Dedifferentiated amniotic fluid mesenchymal stem cell (primary cell): ENCODE measurements around the gene RTF1.
"Not testable (repeated sequence)": the region's sequence is repeated elsewhere in the genome, so short reads cannot be mapped to it uniquely, and the experiment has no call there.

Experiments used
- DNase-seq: peaks from one replicate; pipeline ENCODE4 v3.0.0-alpha.2; 2016; ENCODE audit errors: extremely low spot score

The RTF1 gene

DNA sequence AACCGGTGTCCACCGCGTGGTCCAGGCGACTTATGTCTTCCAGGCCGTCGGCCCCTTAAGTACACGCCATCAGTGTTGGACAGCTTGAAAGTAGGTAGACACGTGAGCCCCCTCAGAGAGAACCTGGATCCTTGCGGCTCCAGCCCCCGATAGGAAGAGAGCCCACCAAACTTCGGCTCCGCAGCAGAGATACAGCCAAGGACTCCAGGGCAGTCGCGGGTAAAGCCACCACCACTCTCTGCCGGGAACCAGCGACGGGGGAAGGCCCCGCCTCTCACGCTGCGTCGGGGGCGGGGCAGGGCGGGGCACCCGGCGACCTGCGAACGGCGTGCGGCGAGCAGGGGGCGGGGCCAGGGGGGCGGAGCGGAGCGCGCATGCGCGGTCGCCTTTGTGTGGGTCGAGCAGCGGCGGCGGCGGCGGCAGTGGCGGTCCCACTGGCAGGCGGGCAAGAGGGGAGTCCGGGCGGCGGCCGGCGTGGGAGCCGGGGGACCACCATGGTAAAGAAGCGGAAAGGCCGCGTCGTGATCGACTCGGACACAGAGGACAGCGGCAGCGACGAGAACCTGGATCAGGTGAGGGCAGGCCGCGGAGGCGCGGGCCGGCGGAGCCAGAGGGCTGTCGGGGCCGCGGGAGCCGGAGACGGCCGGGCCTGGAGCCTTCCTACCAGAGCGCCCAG, at the start of gene RTF1:
Gene RTF1, plus strand, starts transcription at position 354 of the 676 bp plus-strand sequence. Its CDS starts 21 bp downstream, at position 375.
- peak; percentile 70 for DNase-seq

DNA sequence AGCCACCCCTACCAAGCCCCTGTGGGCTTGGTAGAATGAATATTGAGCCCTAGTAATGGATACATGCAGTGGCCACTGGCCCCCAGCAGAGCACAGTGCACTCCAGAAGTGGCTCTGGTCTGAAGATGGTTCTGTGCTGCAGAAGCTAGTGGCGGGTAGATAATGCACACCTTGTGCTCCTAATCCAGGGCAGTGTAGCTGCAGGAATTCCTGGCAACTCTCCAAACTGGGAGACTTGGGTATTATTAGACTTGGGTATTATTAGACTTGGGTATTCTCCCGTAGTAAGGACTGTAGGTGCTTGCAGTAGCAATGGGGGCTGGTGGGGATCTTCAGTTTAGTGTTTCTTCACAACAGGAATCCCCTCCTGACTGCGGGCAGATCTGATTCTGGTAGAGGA, 49.5 kb upstream of the RTF1 start:
- DNase-seq: no peak

DNA sequence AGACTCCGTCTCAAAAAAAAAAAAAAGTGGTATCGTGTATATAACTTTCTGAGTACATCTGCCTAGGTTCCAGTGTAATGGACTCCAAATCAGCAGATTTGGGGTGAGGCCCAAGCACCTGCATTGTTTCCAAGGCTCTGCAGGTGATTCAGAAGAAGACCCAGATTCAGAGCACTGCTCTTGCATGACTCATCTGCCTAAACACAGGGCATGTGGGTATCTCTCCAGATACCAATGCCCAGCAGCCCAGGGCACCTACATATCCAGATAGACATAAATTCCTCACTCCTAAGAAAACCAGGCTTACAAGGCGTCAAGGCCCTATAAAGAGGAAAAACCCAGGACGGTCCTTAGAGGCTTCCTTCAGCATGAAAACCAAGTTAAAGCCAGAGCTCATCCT, 38.9 kb upstream of the RTF1 start:
- DNase-seq: no peak

DNA sequence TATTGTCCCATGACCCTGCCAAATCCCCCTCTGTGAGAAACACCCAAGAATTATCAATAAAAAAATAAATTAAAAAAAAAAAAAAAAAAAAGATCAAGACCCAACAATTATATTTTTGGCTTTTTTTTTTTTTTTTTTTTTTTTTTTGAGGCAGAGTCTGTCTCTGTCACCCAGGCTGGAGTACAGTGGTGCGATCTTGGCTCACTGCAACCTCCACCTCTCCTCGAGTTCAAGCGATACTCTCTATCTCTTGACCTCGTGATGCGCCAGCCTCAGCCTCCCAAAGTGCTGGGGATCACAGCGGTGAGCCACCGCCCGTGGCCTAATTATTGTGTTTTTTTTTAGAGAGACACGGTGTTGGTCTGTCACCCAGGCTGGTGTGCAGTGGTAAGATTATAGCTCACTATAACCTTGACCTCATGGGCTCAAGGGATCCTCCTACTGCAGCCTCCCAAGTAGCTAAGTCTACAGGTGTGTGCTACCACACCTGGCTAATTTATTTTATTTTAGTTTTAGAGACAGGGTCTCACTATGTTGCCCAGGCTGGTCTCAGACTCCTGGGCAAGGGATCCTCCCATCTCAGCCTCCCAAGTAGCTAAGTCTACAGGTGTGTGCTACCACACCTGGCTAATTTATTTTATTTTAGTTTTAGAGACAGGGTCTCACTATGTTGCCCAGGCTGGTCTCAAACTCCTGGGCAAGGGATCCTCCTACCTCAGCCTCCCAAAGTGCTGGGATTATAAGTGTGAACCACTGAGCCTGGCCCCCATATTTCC, 32.7 kb upstream of the RTF1 start:
- not testable (repeated sequence) for DNase-seq

DNA sequence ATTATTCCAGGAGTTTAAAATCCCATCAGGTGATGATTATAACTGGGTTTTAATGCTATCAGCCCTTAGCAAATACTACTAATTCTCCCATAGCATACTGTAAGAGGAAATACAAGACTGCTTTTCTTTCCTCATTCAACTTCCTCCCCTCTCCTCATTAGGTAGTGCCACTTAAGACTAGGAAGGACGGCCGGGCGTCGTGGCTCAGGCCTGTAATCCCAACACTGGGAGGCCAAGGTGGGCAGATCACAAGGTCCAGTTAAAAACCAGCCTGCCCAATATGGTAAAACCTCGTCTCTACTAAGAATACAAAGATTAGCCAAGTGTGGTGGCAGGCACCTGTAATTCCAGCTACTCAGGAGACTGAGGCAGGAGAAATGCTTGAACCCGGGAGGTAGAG, 29.2 kb upstream of the RTF1 start:
- no peak for DNase-seq

DNA sequence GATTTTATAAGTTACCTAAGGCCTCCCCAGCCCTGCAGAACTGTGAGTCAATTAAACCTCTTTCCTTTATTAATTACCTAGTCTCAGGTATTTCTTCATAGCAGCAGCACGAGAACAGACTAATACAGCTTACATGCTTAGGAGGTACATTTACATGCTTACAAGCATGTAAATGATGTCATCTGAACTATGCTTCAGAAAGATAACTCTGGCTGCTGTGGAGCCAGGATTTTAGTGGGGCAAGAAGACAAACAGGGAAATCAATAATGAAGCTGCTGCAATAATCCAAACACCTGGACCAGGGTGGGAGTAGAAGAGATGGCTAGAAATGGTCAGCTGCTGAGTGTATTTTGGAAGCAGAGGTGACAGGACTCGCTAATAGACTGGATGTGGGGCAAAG, 24.2 kb upstream of the RTF1 start:
- no peak for DNase-seq

DNA sequence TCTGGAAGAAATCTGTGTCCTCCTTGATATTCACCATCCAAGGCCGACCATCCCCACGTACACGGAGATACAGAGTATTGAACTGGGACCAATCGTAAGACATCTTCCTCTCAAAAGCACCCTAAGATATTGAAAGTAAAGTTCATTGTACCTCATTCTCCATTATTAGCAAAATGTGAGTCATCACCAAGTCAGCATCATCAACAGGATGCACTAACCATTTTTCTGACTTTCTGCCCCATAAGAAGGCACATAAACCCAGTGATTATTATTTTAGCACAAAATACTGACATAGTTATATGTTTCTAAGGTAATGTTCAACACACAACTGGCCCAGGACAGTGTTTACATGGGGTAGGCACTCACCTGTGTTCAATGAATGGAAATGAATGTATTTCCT, 22.0 kb upstream of the RTF1 start:
- no peak for DNase-seq

DNA sequence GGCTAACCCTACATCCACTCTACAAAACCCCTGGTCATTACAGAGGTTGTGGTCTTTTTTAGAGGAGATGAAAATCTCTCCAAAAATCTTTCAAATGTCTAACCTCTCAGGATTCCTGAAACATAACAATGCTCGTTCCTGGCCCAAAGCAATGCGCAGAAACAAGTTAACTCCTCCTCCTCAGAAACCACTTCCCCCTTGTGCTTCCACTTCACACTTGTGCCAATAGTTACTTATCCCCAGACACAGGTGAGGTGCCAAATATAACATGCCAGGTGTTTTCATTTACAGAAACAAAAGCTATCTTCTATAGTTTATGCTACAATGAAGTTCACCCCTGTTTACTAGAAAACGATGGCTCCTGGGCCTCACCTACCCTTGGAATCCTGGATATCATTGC, 20.8 kb upstream of the RTF1 start:
- no peak for DNase-seq

DNA sequence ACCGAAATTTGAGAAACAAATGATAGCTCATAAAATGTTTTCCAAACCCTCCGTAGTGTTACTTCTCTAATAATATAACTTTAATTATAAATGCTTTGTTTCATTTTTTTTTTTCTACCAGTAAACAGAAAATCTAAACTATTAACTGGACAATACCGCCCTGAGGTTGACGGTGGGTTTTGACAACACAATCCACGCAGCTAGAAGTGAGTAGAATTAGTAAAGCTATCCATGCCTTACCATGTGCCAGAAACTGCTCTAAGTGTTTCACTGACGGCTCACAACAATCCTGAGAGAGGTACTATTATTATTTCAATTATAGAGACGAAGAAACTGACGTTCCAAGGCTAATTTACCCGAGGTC, 15.0 kb upstream of the RTF1 start:
- no peak for DNase-seq

DNA sequence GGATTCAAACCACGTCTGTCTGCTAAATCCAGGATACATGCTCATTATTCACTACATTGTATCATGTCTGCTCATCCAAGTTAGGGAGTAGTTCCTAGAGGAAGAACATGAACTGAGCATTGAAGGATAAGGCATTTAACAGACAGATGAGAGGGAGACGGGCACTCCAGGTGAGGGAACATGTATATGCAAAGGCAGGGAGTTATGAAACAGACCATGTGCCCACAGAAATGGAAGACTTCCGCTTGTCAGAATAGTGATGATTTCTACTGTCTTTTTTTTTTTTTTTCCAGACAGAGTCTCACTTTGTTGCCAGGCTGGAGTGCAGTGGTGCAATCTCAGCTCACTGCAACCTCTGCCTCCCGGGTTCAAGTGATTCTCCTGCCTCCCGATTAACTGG, 9.6 kb upstream of the RTF1 start:
- no peak for DNase-seq

DNA sequence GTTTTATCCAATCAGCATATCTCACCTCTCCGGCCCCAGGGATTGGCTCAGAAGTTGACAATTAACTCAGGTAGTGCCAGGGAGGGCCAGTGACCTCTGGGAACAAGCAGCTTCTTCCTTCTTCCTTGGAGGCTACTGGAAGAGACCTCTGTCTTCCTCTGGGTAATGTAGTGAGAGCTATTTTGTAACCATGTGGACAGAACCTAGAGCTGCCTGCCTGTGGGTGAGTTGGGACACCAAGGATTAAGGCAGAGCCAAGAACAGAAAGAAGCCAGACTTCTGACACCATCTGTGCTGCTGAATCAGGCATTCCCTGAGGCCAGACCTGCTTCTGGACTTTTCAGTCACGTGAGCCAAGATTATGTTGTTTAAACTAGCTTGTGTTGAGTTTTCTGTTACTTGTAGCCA, 8.7 kb upstream of the RTF1 start:
- peak; percentile 31 for DNase-seq

DNA sequence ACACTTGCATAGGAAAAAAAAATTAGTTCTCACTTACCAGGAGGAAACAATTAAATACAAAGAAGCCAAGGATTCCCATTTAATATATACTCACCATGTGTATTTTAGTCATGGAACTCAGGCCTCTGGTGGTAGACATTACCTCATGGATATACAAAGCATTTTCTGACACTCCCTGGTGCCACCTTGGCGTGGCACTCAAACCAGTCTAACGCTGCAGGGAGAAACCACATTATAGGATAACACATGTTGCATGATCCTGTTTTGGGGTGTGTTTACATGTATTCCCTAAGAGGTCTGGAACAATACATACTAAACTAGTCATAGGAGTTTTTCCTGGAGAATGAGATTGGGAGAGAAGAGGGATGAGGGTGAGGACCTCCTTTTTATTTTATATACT, 5.9 kb upstream of the RTF1 start:
- DNase-seq: no peak

DNA sequence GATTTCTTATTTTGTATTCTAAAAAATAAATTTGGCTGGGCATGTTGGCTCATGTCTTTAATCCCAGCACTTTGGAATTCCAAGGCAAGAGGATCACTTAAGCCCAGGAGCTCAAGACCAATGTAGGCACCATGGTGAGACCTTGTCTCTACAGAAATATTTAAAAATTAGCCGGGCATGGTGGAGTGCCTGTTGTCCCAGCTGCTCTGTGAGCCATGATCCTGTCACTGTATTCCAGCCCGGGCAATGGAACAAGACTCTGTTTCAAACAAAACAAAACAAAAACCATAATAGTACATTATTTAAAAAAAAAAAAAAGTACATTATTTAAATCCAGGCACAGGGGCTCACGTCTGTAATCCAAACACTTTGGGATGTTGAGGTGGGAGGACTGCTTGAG, 5.5 kb upstream of the RTF1 start:
- DNase-seq: no peak

DNA sequence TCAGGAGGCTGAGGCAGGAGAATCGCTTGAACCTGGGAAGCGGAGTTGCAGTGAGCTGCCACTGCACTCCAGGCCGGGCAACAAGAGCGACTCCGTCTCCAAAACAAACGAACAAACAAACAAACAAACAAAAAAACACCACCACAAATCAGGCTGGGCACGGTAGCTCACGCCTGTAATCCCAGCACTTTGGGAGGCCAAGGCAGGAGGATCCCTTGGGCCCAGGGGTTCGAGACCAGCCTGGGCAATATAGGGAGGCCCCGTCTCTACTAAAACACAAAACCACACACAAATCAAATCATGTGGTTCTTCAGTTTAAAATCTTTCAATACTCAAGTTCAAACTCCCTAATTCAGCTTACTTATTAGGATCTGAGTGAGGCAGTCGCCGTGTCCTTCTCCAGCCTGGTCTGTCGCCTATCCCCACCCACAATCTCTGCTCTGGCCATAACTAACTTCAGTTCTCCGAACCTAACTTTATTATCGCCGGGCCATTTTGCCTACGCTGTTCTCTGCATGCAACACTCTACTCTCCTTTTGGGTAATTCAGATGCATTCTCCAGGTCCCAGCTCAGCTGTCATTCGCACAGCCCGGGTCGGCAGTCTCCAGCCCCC, 660 bp upstream of the RTF1 start:
- DNase-seq: no peak

DNA sequence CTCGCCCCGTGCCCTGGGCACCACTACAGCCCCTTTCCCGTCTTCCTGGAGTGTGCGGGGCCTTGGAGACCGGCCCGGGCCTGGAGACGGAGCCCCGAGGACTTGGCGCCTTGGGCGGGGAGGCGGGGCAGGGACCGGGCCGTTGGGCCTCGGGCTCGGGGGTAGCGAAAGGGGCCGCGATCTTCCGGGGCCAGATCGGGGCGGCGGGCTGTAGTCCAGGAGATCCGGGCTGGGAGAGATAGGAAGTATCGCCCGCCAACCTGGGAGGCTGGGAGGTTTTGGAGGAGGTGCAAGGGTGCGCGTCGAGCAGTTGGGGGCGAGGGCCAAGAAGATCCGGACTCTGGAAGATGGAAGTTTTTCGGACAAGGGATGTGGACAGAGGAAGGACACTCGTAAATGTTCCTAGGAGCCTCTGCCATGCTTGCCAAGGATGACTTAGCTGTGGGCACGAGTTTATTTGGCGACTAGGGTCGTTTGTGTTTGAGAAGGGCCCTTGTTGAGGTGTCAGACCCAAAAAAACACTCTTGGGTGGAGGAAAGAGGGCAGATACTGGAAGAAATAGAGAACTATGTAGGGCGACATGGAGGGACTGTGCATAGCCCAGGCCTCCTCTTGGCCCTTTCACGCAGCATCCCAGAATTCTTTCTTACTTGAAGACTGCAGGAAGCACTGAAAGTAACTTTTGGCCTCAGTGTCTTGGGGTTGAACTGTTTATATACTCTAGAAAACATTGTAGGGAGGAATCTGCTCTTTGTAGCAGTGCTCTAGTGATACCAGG, 712 bp downstream of the RTF1 start:
- DNase-seq: no peak

DNA sequence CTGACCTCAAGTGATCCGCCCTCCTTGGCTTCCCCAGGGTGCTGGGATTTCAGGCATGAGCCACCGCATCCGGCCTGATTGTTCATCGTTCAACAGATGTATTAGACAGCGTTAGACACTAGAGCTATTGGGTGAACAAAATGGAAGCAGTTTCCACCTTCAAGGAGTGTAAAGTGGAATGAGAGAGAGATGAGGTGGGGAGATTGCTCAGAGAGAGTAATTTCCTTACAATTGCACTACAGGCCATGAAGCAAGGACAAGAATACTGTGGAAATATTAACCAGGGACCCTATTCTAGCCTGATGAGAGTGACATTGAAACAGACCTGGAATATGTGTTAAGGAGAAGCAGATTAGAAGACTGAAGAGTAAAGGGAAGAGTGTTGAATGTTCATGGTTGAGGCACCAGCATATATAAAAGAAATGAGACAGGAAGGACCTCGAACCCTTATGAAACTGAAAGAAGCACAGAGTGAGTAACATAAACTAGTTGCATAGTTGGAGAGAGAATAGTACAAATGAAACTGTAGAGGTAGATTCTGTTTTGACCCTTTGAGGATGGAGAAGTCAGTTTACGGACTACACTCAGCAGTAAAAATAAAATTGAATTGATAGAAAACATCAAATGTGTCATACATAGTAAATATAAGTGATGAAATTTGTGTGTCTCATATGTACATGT, 7.2 kb downstream of the RTF1 start:
- DNase-seq: no peak

DNA sequence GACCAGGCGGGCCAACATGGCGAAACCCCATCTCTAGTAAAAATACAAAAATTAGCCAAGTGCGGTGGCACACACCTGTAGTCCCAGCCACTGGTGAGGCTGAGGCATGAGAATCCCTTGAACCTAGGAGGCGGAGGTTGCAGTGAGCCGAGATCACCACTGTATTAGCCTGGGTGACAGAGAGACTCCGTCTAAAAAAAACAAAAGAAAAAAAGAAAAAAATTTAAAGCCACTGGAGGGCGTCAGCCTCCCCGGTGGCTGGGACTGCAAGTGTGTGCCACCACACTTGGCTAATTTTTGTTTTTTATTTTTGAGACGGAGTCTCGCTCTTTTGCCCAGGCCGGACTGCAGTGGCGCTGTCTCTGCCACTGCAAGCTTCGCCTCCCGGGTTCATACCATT, 7.9 kb downstream of the RTF1 start:
- no peak for DNase-seq

DNA sequence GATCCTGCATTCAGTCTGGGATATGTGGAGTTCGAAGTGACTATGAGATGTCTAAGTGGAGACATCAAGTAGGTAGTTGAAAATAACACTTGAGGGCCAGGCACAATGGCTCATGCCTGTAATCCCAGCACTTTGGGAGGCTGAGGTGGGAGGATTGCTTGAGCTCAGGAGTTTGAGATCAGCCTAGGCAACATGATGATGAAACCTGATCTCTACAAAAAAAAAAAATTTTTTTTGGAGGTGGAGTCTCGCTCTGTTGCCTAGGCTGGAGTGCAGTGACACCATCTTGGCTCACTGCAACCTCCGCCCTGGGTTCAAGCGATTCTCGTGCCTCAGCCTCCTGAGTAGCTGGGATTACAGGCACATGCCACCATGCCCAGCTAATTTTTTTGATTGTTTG, 9.0 kb downstream of the RTF1 start:
- DNase-seq: not testable (repeated sequence)

DNA sequence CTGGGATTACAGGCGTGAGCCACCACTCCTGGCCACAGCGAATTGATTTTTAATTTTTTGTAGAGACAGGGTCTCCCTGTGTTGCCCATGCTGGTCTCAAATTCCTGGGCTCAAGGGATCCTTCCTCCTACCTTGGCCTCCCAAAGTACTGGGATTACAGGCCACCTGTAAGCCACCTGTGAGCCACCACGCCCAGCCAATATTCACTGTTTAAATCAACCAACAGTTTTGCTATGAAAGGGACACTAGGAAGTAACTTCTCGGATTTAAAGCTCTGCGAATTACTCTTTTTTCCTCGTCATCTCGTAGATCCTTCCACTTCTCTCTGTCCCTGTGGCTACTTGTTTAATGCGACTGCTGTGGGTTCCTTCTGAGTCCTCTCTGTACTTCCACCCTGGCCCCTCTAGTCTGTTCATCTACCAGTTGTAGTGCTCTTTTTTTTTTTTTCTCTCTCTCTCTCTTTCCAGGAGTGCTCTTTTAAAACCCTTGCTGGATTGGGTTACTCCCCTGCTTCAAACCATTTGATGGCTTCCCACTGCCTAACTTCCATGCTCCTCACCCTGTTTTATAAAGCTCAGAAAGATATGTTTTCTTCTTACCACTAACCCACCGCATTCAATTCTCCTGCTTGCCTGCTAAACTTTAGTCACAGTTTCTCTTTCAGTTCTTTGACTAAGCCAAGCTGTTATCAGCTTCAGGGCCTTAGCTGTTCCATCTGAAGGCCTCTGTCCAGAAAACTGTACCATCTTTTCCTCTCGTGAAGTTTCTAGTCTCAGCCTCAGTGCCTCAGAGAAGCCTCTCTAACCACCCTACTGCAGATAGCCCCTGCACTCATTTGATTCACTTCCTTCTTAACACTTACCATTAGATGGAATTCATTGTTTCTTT, 12.4 kb downstream of the RTF1 start:
- DNase-seq: no peak

DNA sequence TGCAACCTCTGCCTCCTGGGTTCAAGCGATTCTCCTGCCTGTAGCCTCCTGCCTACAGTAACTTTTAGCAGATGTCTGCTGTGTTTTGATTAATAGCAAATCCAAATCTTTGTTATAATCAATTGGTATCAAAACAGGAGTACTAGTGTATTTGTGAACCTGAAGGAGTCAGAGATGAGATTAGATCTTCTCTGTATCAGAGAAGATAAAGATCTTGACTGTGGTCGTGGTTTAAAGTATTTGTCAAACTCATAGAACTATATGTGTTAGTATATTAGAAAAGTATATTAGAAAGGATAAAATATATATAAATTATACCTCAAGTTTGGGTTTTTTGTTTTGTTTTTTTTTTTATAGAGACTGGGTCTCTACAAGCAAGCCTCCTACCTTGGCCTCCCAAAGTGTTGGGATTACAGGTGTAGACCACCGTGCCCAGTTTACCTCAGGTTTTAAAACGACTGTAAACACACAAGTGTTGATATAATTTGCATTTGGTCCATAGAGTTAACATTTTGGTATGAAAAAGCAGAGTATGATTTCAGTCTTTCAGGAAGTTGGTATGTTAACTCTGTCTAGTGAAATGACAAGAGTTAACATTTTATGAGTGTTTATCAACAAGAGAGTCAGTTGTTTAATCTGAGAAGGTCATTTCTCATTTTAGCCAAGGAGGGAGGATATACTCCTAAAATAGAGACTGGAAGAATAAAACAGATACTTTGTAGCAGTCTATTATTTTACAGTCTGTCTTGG, 18.3 kb downstream of the RTF1 start:
- DNase-seq: no peak
